Panc1 (cell line): ENCODE data around the gene PLCH2.

Source experiments
- POLR2AphosphoS5 ChIP-seq: IDR thresholded peaks from 2 replicates; pipeline ENCODE4 v1.6.1; 2012; ENCODE audit warnings: mild to moderate bottlenecking, low read depth, low read length, moderate library complexity
- TCF7L2 ChIP-seq: IDR thresholded peaks from 2 replicates; pipeline ENCODE4 v1.6.1; 2011; ENCODE audit warnings: mild to moderate bottlenecking, low read depth, low read length, inconsistent platforms
- TF ChIP-seq, protein P1 (sequence below): fragments of 450-650 bp; IDR thresholded peaks from 2 replicates; pipeline ENCODE4 v1.5.1; 2017; ENCODE audit warnings: mild to moderate bottlenecking

- TF ChIP-seq, protein P1, sequence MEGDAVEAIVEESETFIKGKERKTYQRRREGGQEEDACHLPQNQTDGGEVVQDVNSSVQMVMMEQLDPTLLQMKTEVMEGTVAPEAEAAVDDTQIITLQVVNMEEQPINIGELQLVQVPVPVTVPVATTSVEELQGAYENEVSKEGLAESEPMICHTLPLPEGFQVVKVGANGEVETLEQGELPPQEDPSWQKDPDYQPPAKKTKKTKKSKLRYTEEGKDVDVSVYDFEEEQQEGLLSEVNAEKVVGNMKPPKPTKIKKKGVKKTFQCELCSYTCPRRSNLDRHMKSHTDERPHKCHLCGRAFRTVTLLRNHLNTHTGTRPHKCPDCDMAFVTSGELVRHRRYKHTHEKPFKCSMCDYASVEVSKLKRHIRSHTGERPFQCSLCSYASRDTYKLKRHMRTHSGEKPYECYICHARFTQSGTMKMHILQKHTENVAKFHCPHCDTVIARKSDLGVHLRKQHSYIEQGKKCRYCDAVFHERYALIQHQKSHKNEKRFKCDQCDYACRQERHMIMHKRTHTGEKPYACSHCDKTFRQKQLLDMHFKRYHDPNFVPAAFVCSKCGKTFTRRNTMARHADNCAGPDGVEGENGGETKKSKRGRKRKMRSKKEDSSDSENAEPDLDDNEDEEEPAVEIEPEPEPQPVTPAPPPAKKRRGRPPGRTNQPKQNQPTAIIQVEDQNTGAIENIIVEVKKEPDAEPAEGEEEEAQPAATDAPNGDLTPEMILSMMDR, result no peak
- 0 out of 2 replicates have a peak, but pooled peaks have one; percentile 28 for TF ChIP-seq TCF7L2
- peak; percentile 55; the same call in 1 of the 2 replicates for TF ChIP-seq POLR2AphosphoS5
Measured at GRCh38 chr1:2455757-2456156, 20.3 kb upstream of the PLCH2 start.
